HepG2 (cell line): ENCODE data around the gene CCL19. TPM values are rescaled to one million over a fixed set of nuclear protein-coding genes. Genes with fewer than 3 reads are reported as not detected.
A peak's percentile ranks its signal among the peaks of the same experiment; 100 is the strongest.

Experiments
- CENPT ChIP-seq: sonication (generic); formaldehyde crosslinking; IDR thresholded peaks from 2 replicates; pipeline ENCODE4 v1.8.0; 2022; ENCODE audit warnings: low read depth, mild to moderate bottlenecking, moderate library complexity, missing genetic modification reagents
- E2F5 ChIP-seq: sonication (generic); formaldehyde crosslinking; conservative IDR thresholded peaks from 2 replicates; pipeline ENCODE4 v1.4.0; 2020; ENCODE audit warnings: missing genetic modification reagents
- EHMT2 ChIP-seq: fragments of 200-600 bp; sonication (generic); IDR thresholded peaks from 2 replicates; pipeline ENCODE4 v1.7.0; 2017; ENCODE audit warnings: antibody characterized with exemption, low read depth, low read length, borderline replicate concordance
- MTF1 ChIP-seq: sonication (generic); formaldehyde crosslinking; IDR thresholded peaks from 2 replicates; pipeline ENCODE4 v1.5.0; 2020; ENCODE audit warnings: missing genetic modification reagents
- UBTF ChIP-seq: sonication (generic); formaldehyde crosslinking; IDR thresholded peaks from 2 replicates; pipeline ENCODE4 v1.4.0; 2020; ENCODE audit warnings: mild to moderate bottlenecking, missing genetic modification reagents
- ZFP91 ChIP-seq: sonication (generic); formaldehyde crosslinking; IDR thresholded peaks from 2 replicates; pipeline ENCODE4 v1.9.0; 2022; ENCODE audit warnings: missing genetic modification reagents, mild to moderate bottlenecking, borderline replicate concordance
- ZNF205 ChIP-seq: IDR thresholded peaks from 2 replicates; pipeline ENCODE4 v1.6.1; 2018; ENCODE audit warnings: missing biosample characterization, missing genetic modification reagents
- ZNF292 ChIP-seq: sonication (generic); formaldehyde crosslinking; IDR thresholded peaks from 2 replicates; pipeline ENCODE4 v1.8.1; 2022; ENCODE audit warnings: mild to moderate bottlenecking, low read depth, missing genetic modification reagents, borderline replicate concordance
- ZNF331 ChIP-seq: sonication (generic); formaldehyde crosslinking; IDR thresholded peaks from 2 replicates; pipeline ENCODE4 v1.4.0; 2020; ENCODE audit warnings: missing genetic modification reagents
- ZNF460 ChIP-seq: sonication (generic); formaldehyde crosslinking; IDR thresholded peaks from 2 replicates; pipeline ENCODE4 v1.5.1; 2020; ENCODE audit warnings: missing genetic modification reagents, mild to moderate bottlenecking, borderline replicate concordance
- ZNF512 ChIP-seq: sonication (generic); formaldehyde crosslinking; IDR thresholded peaks from 2 replicates; pipeline ENCODE4 v1.4.0; 2020; ENCODE audit warnings: mild to moderate bottlenecking, missing genetic modification reagents
- ZNF709 ChIP-seq: sonication (generic); formaldehyde crosslinking; IDR thresholded peaks from 2 replicates; pipeline ENCODE4 v1.5.0; 2020; ENCODE audit warnings: mild to moderate bottlenecking, missing genetic modification reagents
- ZNF883 ChIP-seq: sonication (generic); formaldehyde crosslinking; IDR thresholded peaks from 2 replicates; pipeline ENCODE4 v1.5.1; 2020; ENCODE audit warnings: mild to moderate bottlenecking, missing genetic modification reagents; ENCODE audit errors: not compliant biosample characterization
- polyA plus RNA-seq, 8 experiments: library from polyadenylated mRNA; depleted of rRNA in 3 of 8; stranded (reverse) in 7 of 8; unstranded in 1 of 8; fragments of >200 nt; fragmentation: Illumina TruSeq in 4 of 8; extraction: Trizol in 4 of 8; gene quantifications; 2 replicates each; pipeline versions ENCODE4 v1.2.1 to v1.2.3, GENCODE V29; 2011 to 2016; ENCODE audit warnings: low read depth in 4 of 8, missing spikeins in 1 of 8, mixed read lengths in 1 of 8; ENCODE audit not compliant: insufficient read depth in 1 of 8
- total RNA-seq, 5 experiments: library from RNA; depleted of rRNA; stranded (reverse); fragments of >200 nt; fragmentation: Illumina TruSeq; extraction: Trizol; gene quantifications; 2 replicates each; pipeline ENCODE4 v1.2.3, GENCODE V29; 2016; ENCODE audit warnings: low read depth in 1 of 5
- TF ChIP-seq, protein P1 (sequence below): sonication (generic); formaldehyde crosslinking; conservative IDR thresholded peaks from 2 replicates; pipeline ENCODE4 v1.8.1; 2023; ENCODE audit warnings: missing genetic modification reagents
- TF ChIP-seq, protein P2 (sequence below): sonication (generic); formaldehyde crosslinking; IDR thresholded peaks from 2 replicates; pipeline ENCODE4 v1.4.0; 2020; ENCODE audit warnings: missing genetic modification reagents

Gene CCL19
- total and polyA plus RNA-seq, 2 of the 13 experiments (the other 11 are each of a cell fraction or from before 2014, with no cell fraction given) = not detected

DNA sequence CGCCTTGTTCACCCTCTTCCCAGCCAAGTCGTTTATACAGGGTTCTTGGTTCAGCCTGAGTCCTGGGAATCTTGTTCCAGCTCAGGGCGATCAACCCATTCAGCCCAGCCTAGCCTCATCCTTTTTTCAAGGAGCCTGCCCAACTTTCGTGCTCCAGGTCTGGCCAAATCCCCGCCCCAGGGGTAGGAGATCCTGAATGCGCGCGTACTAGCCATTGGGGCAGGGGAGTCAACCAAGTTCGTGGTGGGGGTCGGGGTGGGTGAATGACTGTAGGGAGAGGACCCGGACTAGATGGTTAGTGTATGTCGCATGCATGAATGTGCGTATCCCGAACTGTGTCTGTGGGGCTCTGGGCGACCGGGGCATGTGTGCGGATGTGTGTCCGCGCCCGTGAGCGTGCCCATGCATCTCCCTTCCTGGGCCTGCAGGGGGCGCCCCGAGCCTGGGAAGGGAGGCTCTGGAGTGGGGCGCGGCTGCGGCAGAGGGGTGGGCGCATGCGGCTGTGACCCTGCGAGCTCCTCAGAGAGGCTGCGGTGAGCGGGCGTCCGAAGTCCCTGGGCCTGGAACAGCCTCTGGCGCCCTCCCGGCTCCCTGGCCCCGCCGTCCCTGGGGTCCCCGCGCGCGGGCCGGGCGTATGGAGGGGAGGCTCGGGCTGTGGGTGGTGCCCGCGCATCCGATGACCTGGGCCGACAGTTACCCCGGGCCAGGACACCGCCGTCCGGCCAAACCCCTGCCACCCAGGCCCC is 10.1 kb upstream of the CCL19 start (continued):
- TF ChIP-seq UBTF (CRISPR knock-in tag) (peak; percentile 64), CENPT (CRISPR knock-in tag) (no peak), ZNF709 (no peak), ZNF883 (CRISPR knock-in tag) (no peak), EHMT2 (no peak), ZNF460 (no peak), E2F5 (CRISPR knock-in tag) (no peak), ZNF512 (no peak), ZNF331 (CRISPR knock-in tag) (no peak), MTF1 (CRISPR knock-in tag) (no peak), ZFP91 (CRISPR knock-in tag) (peak; percentile 46; the same call in 1 of the 2 replicates), ZNF205 (CRISPR knock-in tag) (no peak), ZNF292 (CRISPR knock-in tag) (no peak)
- TF ChIP-seq, protein P1, sequence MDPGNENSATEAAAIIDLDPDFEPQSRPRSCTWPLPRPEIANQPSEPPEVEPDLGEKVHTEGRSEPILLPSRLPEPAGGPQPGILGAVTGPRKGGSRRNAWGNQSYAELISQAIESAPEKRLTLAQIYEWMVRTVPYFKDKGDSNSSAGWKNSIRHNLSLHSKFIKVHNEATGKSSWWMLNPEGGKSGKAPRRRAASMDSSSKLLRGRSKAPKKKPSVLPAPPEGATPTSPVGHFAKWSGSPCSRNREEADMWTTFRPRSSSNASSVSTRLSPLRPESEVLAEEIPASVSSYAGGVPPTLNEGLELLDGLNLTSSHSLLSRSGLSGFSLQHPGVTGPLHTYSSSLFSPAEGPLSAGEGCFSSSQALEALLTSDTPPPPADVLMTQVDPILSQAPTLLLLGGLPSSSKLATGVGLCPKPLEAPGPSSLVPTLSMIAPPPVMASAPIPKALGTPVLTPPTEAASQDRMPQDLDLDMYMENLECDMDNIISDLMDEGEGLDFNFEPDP = no peak
- TF ChIP-seq, protein P2, sequence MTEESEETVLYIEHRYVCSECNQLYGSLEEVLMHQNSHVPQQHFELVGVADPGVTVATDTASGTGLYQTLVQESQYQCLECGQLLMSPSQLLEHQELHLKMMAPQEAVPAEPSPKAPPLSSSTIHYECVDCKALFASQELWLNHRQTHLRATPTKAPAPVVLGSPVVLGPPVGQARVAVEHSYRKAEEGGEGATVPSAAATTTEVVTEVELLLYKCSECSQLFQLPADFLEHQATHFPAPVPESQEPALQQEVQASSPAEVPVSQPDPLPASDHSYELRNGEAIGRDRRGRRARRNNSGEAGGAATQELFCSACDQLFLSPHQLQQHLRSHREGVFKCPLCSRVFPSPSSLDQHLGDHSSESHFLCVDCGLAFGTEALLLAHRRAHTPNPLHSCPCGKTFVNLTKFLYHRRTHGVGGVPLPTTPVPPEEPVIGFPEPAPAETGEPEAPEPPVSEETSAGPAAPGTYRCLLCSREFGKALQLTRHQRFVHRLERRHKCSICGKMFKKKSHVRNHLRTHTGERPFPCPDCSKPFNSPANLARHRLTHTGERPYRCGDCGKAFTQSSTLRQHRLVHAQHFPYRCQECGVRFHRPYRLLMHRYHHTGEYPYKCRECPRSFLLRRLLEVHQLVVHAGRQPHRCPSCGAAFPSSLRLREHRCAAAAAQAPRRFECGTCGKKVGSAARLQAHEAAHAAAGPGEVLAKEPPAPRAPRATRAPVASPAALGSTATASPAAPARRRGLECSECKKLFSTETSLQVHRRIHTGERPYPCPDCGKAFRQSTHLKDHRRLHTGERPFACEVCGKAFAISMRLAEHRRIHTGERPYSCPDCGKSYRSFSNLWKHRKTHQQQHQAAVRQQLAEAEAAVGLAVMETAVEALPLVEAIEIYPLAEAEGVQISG (CRISPR knock-in tag) = peak; percentile 46; the same call in 1 of the 2 replicates
